Testis (tissue), 3 donors: Measurements from ENCODE around the gene MIA3. TPM values are rescaled to one million over a fixed set of nuclear protein-coding genes. Genes with fewer than 3 reads are reported as not detected.

Source experiments
- DNase-seq: peaks from one replicate; pipeline ENCODE4 v3.0.0-alpha.2; 2019
- H3K27ac ChIP-seq, 2 donors: fragments of 200-600 bp; sonication (generic); one replicate each; pipeline ENCODE4 v1.5.1; 2019
- H3K27me3 ChIP-seq: fragments of 200-600 bp; sonication (generic); one replicate; pipeline ENCODE4 v1.5.1; 2019
- H3K36me3 ChIP-seq: fragments of 200-600 bp; sonication (generic); one replicate; pipeline ENCODE4 v1.5.1; 2017; ENCODE audit warnings: low read depth; ENCODE audit errors: missing control alignments
- H3K4me1 ChIP-seq: fragments of 200-600 bp; sonication (generic); one replicate; pipeline ENCODE4 v1.5.1; 2019
- H3K4me3 ChIP-seq, 2 donors: fragments of 200-600 bp; sonication (generic); one replicate each; pipeline ENCODE4 v1.5.1; 2017 to 2019
- H3K9me3 ChIP-seq: fragments of 200-600 bp; sonication (generic); one replicate; pipeline ENCODE4 v1.5.1; 2017
- CTCF ChIP-seq, 3 experiments: fragments of 450-650 bp in 2 of 3; fragments of 200-600 bp in 1 of 3; sonication (generic) in 1 of 3; IDR thresholded peaks; one replicate each; pipeline ENCODE4 v1.5.1; 2016 to 2019; ENCODE audit warnings: antibody characterized with exemption in 3 of 3, mild to moderate bottlenecking in 2 of 3, moderate library complexity in 1 of 3
- POLR2A ChIP-seq: fragments of 450-650 bp; IDR thresholded peaks from one replicate; pipeline ENCODE4 v1.6.1; 2017; ENCODE audit warnings: antibody characterized with exemption, mild to moderate bottlenecking, moderate library complexity
- WGBS, 2 donors: methylation state at CpG; one replicate each; pipeline ENCODE4 v1.1.5; 2018; 5-methylcytosine and 5-hydroxymethylcytosine counted together
- intact Hi-C: fragments of 100-400 bp; cut with DNase I; formaldehyde crosslinking; loops from one replicate; pipeline ENCODE4 v1.15.1; 2023; ENCODE audit warnings: low total_unique reads
- polyA plus RNA-seq: library from polyadenylated mRNA; stranded (reverse); fragments of 350-450 nt; fragmentation: Illumina TruSeq; extraction: RNeasy Lipid Tissue Mini Kit (QIAGEN cat#74804); gene quantifications from one replicate; pipeline ENCODE4 v1.2.3, GENCODE V29; 2014; ENCODE audit warnings: low read depth, low replicate concordance; ENCODE audit not compliant: insufficient read depth
- total RNA-seq, 2 donors: library from RNA; depleted of rRNA; stranded (reverse); fragments of >200 nt; gene quantifications; one replicate each; pipeline ENCODE4 v1.2.3, GENCODE V29; 2016

Gene MIA3
- total and polyA plus RNA-seq, 3 donors from 2014 or later = 77.8 to 92.1 (median 91.4) TPM

GRCh38 chr1:222709700-222710153, 91.8 kb downstream of the MIA3 start:
- no peak overlapping the region for H3K4me3 ChIP-seq
- TF ChIP-seq POLR2A (no peak), CTCF (IDR thresholded peaks at IDR 0.05) (no peak)
- H3K36me3 ChIP-seq = no peaks in the 10 kb centered on the region
- H3K27me3 ChIP-seq = no peaks in the 10 kb centered on the region
- no peak overlapping the region for H3K27ac ChIP-seq
- no peaks in the 10 kb centered on the region for H3K9me3 ChIP-seq
- WGBS, 2 donors = 53 to 59% methylated on average over 5 of the region's 5 CpGs
- peaks cover 20% of the 10 kb centered on the region for H3K4me1 ChIP-seq
- DNase-seq = no peak
- intact Hi-C loops = no loop called here

- Histone ChIP-seq H3K27ac (peak overlapping the region; percentile 83 to 96), H3K4me3 (peak overlapping the region; percentile 77 to 84), H3K36me3 (no peaks in the 10 kb centered on the region), H3K9me3 (no peaks in the 10 kb centered on the region), H3K27me3 (no peaks in the 10 kb centered on the region), H3K4me1 (peaks cover 20% of the 10 kb centered on the region)
- intact Hi-C loops = no loop called here
- WGBS, 2 donors = 0 to 1% methylated on average over 41 to 42 of the region's 42 CpGs
- peak; percentile 66 for DNase-seq
- no peak for TF ChIP-seq POLR2A
- no peak for TF ChIP-seq CTCF (IDR thresholded peaks at IDR 0.05)
These were observed 93.7 kb downstream of the MIA3 start for GRCh38 chr1:222711319-222712252.

- Histone ChIP-seq H3K36me3 (no peaks in the 10 kb centered on the region), H3K27me3 (no peaks in the 10 kb centered on the region), H3K4me1 (peaks cover 17% of the 10 kb centered on the region), H3K4me3 (peak within 1 kb of the TSS; percentile 77 to 84), H3K27ac (peak within 1 kb of the TSS; percentile 83 to 96), H3K9me3 (no peaks in the 10 kb centered on the region)
- 0 to 2% methylated on average over 20 to 47 of the region's 62 CpGs for WGBS, 2 donors
- TF ChIP-seq CTCF (IDR thresholded peaks at IDR 0.05) = no peak
- no peak for TF ChIP-seq POLR2A
- intact Hi-C loops = no loop called here
- DNase-seq = peak; percentile 95
These were observed 94.6 kb downstream of the MIA3 start, which contains the start of the genes AIDA and BROX for GRCh38 chr1:222712253-222713090. Gene AIDA (minus strand): TSS chr1:222712491. CDS start chr1:222712317, 174 bp downstream. Gene BROX (plus strand): TSS chr1:222712564. CDS start chr1:222715700, 3,136 bp downstream.

- DNase-seq = peak; percentile 97
- Histone ChIP-seq H3K4me3 (peak overlapping the region; percentile 77 to 84), H3K9me3 (no peaks in the 10 kb centered on the region), H3K36me3 (no peaks in the 10 kb centered on the region), H3K4me1 (peaks cover 16% of the 10 kb centered on the region), H3K27ac (peak overlapping the region; percentile 83 to 96), H3K27me3 (no peaks in the 10 kb centered on the region)
- 0% methylated on average over 38 to 39 of the region's 39 CpGs for WGBS, 2 donors
- TF ChIP-seq POLR2A (no peak), CTCF (IDR thresholded peaks at IDR 0.05) (peak in 1 of 3 experiments; percentile 21)
- intact Hi-C loops = no loop called here
These were observed 95.4 kb downstream of the MIA3 start for GRCh38 chr1:222713091-222713961.
